ENCODE measurements around the gene CRELD2.

The CRELD2 gene

DNA sequence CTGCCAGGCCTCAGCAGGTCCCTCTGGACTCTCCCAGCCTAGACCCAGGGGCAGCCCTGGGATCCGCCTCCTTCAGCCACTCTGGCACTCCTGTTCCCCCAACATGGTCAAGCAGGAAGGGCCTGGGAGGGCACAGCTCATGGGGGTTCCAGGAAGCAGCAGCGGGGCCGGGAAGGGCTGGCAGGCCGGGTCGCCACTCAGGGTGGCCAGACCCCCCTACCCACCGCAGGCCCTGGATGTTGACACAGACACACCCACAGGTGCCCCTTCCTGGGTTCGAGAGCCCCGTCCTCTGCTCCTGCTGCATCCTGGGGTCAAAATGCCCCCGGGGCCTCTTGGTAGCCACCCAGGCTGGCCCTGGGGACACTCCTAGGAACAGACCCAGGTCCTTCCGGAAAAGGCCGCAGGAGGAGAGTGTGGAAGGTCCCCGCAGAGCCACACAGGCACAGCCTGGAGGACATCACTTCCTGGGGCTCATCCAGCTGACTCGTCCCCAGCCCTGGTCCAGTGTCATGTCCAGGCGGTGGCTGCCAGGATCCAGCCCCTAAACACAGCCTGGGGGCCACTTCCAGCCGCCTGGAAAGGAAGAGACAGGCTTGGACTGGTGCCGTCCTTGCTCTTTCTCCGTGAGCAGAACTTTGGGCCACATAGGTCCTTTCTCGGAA is 35.4 kb downstream of the CRELD2 start:
- DNase-seq, result peak in 1 of 10 donors; percentile 46
- intact Hi-C loops (cut with DNase I), result no loop called here

DNA sequence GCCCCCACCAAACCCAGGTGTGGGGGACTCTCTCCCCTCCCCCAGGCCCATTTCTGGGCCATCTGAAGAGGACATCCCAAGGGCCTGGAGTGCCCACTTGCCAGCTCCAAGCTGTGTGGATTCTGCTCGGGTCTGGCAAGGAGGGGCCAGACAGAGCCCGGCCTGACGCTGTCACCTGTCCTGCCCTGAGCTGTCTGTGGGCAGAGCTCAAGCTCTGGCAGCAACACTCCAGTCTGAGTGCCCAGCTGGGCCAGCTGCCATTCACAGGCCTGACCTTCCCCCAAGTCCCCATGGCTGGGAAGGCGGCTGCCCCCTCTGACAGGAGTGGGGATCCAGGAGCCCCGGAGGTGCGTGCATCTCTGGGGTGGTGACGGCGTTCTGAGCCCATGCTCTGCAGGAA is 35.9 kb downstream of the CRELD2 start:
- intact Hi-C loops (cut with DNase I), result no loop called here
- DNase-seq, result peak in 1 of 10 donors; percentile 85

DNA sequence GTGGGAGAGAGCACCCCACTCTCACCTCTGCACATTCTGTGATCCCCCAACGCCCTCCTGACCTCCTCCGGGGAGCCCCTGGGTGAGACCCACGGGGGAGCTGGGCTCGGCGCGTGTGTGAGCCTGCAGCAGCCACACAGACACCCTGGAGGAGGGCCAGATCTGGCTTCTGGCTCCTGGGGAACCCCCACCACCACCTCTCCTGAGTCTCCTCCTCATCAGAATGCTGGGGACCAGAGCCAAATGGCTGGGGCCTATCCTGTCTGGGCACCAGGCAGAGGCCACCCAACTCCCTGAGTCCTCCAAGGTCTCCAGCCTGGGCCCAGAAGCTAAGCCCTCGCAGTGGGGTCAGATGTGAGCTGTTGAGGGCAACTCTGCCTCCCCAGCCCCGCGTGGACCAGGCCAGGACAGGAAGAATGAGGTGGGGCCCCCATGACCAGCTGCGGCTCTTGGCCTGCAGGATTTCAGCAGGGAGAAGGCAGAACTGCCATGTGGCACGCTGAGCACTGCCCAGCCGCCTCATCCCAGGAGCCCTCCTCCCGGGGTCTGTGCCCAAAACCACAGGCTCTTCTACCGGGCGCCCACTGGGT is 36.7 kb downstream of the CRELD2 start:
- intact Hi-C loops (cut with DNase I), result no loop called here
- peak in 2 of 10 donors; percentile 69 to 78 for DNase-seq

DNA sequence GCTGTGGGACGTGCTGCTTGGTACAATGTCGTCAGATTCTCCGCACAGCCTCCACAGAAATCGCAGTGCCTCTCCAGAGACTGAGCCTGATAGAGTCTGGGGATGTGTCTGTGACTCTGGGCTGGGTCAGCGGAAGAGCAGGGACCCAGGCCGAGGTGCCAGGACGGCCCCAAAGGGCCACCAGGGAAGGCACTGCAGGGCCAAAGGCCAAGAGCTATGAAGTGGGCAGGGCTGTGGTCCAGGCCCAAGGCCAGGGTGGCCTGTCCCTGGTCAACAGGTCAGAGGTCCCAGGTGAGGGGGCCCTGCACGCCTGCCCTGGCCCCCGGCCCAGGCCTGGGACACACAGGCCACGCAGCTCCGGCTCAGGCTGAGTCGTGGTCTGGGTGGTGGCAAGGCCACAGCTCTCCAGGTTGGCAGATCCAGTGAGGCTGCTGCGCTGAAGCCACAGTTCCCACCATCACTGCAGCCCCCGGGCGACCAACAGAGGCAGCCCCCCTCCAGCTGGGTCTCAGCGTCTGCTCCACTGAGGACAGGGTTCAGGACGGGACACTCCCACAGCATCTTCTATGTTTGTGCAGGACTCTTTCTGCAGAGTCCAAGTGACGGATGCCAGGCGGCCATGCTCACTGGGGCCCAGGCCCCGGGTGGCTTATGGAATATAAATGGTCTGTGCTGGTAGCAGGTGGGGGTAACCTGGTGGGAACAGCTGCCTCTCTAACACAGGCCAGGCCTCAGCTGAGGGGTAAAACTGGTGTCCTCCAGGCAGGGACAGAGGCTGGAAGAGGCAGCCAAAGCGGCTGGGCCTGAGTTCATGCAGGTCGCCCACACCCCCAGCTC is 37.4 kb downstream of the CRELD2 start:
- DNase-seq, result peak in 3 of 10 donors; percentile 54 to 81 (median 61)
- intact Hi-C loops (cut with DNase I), result no loop called here

DNA sequence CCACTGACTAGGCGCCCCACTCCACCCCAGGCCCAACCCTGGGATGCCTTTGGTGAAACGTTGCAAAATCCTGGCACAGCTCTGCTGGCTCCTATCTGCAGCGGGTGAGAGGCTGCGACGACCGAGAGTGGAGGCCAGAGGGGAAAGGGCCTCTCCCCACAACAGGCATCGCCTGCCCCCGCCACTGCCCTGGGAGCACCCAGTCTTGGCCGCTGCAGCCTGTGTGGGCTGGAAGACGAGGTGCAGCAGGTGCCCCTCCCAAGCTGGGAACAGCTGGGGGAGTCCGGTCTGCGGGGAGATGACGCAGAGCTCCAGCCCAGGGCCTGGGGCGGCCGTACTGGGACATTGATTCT is 38.0 kb downstream of the CRELD2 start:
- peak in 3 of 10 donors; percentile 56 to 78 (median 61) for DNase-seq
- intact Hi-C loops (cut with DNase I), result no loop called here

DNA sequence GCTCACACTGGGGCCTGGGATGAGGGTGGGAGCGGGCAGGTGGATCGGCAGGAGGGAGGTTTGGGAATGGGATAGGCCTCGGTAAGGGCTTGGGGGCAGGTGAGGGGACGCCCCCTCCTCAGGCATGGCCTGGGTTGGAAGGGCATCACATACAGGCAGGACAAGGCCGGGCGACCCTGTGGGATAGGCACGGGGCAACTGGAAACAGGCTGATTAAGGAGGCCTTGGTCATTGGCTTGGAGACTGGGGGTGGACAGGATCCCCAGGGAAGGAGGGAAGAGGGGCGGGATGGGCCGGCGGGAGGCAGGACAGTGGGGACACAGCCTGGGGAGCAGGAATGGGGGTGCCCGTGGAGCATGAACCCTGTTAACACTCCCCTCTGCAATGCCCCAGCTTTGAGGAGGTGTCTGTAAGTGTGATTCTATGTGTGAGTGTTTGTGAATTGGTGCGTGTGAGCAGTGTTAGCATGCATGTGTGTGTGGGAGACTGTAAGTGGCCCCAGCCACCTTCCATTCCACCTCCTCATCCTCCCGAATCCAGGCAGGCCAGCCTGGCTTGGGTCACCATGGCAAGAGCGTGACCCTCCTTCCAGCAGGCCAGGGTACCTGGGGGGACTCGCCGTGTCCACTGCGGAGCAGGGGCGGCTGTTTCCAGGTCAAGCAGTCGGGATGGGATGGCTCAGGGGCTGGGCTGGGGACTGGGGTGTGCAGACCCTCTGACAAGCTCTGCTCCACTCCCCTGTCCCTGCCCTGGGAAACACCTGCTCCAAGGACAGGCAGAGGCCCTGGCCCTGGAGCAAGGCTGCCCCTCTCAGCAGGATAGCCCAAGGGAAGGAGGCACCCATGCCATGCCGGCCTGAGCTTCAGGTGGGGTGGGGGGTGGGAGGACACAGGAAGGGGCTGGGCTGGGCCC is 38.7 kb downstream of the CRELD2 start:
- intact Hi-C loops (cut with DNase I), result no loop called here
- DNase-seq, result peak in 4 of 10 donors; percentile 8 to 69 (median 57)

DNA sequence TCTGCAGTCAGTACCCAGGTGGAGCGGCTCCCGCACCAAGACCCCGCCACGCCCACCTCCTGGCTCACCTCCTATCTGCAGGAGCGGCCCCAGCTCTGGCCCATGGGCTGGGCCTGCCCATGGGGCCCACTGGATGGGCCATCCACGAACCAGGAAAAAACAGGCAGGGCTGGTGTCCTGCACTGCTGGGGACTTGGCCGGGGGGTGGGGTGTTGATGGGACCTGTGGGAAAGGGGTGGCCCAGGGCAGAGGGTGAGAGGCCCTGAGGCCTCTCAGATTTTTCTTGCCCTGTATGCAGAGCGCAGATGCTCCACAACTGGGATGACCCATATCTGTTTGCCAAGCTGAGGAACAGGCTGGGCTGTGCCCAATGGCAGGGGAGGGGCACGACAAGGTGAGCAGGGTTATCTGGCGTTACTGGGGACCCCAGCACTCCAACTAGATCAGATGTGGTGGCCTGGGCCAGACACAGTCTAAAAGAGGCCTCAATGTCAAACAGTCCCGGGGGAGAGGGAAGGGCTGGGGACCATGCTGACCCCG is 39.5 kb downstream of the CRELD2 start:
- intact Hi-C loops (cut with DNase I), result no loop called here
- peak in 4 of 10 donors; percentile 7 to 70 (median 60) for DNase-seq

DNA sequence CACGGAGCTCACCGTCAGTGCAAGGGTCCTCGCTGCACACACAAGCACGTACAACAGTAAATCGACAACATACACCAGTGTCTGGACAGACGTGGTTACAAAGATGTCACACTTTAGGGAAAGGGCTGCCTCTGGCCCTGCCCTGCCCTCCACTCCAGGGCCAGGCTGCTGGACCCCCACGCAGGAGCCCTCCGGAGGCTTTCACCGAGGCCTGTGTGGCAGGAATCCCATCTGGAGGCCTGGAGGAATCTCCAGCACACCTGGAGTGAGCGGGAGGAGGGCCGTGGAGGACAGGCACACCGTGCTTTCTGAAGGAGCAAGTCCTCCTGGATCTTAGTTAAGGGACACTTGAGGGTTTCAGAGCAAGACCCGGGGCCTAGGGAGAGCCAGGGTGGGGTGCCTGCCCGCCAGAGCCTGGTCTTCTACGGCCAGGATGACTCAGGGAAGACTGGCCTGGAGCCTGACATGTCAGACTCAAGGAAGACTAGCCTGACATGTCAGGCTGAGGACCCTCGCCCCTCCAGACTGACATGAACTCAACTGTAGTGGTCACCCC is 40.0 kb downstream of the CRELD2 start:
- peak in 2 of 10 donors; percentile 49 to 71 for DNase-seq
- intact Hi-C loops (cut with DNase I), result no loop called here

DNA sequence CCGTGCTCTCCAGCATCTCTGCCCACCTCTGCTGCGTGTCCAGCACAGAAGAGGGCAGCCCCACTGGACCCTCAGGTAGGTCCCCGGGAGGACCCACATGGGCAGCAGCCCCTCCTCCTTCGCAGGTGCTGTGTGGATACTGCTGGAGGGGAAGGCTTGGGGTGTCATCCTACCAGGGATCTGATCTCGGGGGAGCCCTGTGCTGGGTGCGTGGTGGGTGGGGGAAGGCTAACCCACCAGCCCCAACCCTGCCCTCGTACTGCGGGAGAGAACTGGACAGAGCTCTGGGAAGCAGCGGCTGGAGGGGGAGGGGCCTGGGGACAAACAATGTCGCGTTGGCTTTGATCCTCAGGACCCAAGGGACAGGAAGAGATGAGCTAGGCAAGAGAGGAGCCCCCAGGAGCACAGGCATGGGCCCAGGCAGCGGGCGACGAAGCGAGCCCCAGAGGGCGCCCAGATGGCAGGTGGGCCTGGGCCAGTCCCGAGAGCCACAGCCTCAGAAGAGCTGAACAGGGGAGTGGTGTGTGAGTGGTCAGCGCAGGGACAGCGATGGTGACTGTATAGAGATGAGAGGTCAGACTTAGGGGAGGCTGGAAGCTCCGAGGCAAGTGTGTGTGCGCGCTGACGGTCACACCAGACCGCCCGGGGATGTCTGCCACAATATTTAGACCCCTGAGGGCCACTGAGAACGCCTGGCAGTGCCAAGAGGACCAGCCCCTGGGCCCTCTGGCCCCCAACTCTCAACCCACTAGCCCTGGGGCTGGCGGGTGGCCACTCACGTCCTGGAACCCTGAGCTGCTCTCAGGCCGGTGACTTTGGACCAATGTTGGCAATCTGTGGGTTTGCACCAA is 40.7 kb downstream of the CRELD2 start:
- DNase-seq, result peak in 4 of 10 donors; percentile 7 to 80 (median 42)
- intact Hi-C loops (cut with DNase I), result no loop called here

DNA sequence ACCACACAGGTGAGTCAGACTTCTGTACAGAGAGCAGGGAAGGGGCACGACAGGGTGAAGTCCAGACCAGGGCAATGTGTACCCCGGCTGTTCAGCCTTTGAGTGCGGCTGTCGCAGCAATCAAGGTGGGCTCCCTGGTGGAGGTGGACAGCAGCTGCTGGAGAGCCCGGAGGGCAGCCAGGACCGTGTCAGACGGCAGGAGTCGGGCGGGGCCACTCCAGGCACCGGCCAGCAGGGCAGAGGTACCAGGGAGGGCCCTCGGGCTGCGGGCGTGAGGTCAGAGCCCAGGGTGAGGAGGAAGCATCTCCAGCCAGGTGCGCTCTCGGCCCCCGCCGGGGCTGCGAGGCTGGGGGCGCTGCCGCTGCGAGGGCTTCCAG is 41.3 kb downstream of the CRELD2 start:
- DNase-seq, result peak in 2 of 10 donors; percentile 86 to 89
- intact Hi-C loops (cut with DNase I), result no loop called here

DNA sequence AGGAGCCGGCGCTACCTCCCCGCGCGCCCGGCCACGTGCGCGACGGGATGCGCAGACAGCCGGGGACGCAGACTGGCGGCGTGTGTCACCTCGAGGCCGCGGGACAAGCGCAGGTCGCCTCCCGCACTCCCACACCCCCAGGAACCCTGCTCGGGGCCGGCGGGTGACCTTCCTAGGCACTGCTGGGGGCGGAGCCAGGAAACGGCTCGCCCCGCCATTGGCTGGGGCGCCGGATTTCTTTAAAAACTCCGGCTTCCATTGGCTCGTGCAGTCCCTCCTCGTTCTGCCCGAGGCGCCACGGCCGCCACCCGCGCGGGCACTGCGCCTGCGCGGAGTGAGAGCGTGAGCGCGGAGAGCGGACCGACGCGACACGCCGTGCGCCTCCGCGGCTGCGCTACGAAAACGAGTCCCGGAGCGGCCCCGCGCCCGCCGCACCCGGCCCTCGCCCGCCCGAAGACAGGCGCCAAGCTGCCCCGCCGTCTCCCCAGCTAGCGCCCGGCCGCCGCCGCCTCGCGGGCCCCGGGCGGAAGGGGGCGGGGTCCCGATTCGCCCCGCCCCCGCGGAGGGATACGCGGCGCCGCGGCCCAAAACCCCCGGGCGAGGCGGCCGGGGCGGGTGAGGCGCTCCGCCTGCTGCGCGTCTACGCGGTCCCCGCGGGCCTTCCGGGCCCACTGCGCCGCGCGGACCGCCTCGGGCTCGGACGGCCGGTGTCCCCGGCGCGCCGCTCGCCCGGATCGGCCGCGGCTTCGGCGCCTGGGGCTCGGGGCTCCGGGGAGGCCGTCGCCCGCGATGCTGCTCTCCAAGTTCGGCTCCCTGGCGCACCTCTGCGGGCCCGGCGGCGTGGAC is 41.9 kb downstream of the CRELD2 start, which contains the start of gene PIM3:
TSS of gene PIM3 (plus strand) at position 614 of the 846 bp plus-strand sequence. CDS start at position 790, 176 bp downstream.
- DNase-seq, result peak; percentile 89 to 99 (median 92)
- intact Hi-C loops (cut with DNase I), result no loop called here

DNA sequence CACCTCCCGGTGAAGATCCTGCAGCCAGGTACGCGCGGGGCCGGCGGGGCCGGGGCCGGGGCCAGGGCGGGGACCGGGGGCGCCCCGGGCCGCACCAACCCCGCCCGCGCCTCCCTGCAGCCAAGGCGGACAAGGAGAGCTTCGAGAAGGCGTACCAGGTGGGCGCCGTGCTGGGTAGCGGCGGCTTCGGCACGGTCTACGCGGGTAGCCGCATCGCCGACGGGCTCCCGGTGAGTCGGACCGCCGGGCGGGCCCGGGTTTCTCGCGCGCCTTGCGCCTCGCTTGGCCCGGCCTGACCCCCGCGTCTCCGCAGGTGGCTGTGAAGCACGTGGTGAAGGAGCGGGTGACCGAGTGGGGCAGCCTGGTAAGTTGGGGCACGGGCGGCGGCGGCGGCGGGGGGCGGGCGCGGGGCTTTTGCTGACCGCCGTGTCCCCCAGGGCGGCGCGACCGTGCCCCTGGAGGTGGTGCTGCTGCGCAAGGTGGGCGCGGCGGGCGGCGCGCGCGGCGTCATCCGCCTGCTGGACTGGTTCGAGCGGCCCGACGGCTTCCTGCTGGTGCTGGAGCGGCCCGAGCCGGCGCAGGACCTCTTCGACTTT is 42.7 kb downstream of the CRELD2 start:
- DNase-seq, result peak in 7 of 10 donors; percentile 16 to 84 (median 31)
- intact Hi-C loops (cut with DNase I), result no loop called here

DNA sequence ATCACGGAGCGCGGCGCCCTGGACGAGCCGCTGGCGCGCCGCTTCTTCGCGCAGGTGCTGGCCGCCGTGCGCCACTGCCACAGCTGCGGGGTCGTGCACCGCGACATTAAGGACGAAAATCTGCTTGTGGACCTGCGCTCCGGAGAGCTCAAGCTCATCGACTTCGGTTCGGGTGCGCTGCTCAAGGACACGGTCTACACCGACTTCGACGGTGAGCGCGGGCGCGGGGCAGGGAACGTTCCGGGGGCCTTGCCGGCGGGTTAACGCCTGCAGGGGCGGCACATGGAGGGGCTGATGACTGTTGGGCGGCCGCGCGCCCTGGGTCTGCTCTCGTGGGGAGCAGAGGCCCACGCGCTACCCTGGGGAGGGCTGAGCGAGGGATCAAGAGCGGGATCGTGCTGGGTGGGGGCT is 43.2 kb downstream of the CRELD2 start:
- DNase-seq, result peak in 4 of 10 donors; percentile 11 to 81 (median 54)
- intact Hi-C loops (cut with DNase I), result no loop called here

DNA sequence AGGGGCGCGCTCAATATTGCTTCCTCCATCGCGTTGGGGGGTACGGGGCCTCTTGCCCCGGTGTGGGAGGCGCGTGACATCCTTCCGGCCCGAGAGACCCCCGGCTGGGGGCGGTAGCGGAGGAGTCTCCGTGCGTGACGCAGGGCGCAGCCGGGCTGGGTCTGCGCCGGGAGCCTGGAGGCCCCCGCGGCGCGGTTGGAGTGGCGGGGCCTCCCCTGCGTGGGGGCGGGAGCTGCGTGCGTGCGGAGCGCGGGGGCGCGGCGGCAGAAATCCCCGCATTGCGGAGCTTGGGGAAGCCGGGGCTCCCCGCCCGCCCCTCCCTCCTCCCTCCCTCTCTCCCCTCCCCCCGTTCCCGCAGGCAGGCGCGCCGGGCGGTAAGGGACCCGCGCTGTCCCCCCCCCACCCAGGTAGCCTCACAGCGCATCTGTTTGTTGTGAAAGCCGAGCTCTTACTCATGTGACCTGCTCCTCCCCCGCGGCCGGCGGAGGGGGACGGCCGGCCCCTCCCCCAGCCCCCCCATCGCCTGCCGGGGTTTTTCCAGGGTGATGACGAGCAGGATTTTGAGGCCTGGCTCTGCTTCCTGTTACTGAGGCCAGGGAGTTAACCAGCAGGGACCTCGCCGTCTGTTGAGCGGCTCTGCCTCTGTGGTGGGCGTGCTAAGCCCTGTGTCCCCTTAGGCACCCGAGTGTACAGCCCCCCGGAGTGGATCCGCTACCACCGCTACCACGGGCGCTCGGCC is 43.7 kb downstream of the CRELD2 start:
- intact Hi-C loops (cut with DNase I), result no loop called here
- peak; percentile 59 to 95 (median 74) for DNase-seq

DNA sequence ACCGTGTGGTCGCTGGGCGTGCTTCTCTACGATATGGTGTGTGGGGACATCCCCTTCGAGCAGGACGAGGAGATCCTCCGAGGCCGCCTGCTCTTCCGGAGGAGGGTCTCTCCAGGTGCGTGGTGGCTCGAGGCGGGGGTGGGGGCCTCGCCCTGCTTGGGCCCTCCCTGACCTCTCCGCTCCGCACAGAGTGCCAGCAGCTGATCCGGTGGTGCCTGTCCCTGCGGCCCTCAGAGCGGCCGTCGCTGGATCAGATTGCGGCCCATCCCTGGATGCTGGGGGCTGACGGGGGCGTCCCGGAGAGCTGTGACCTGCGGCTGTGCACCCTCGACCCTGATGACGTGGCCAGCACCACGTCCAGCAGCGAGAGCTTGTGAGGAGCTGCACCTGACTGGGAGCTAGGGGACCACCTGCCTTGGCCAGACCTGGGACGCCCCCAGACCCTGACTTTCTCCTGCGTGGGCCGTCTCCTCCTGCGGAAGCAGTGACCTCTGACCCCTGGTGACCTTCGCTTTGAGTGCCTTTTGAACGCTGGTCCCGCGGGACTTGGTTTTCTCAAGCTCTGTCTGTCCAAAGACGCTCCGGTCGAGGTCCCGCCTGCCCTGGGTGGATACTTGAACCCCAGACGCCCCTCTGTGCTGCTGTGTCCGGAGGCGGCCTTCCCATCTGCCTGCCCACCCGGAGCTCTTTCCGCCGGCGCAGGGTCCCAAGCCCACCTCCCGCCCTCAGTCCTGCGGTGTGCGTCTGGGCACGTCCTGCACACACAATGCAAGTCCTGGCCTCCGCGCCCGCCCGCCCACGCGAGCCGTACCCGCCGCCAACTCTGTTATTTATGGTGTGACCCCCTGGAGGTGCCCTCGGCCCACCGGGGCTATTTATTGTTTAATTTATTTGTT is 44.6 kb downstream of the CRELD2 start:
- peak in 8 of 10 donors; percentile 3 to 83 (median 21) for DNase-seq

DNA sequence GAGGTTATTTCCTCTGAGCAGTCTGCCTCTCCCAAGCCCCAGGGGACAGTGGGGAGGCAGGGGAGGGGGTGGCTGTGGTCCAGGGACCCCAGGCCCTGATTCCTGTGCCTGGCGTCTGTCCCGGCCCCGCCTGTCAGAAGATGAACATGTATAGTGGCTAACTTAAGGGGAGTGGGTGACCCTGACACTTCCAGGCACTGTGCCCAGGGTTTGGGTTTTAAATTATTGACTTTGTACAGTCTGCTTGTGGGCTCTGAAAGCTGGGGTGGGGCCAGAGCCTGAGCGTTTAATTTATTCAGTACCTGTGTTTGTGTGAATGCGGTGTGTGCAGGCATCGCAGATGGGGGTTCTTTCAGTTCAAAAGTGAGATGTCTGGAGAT is 45.2 kb downstream of the CRELD2 start:
- DNase-seq, result peak in 3 of 10 donors; percentile 1 to 7 (median 6)

More for the DNA sequence above, 44.6 kb downstream of the CRELD2 start:
- intact Hi-C loops (cut with DNase I), result no loop called here

More for the DNA sequence above, 45.2 kb downstream of the CRELD2 start:
- intact Hi-C loops (cut with DNase I), result no loop called here

All from posterior cingulate gyrus (tissue), 11 donors.